GM12872 (cell line): ENCODE data around the gene ACSL6.

Source experiments
- CTCF ChIP-seq: IDR thresholded peaks from 3 replicates; pipeline ENCODE4 v1.5.1; 2011; ENCODE audit warnings: low read depth, mild to moderate bottlenecking, low read length, moderate library complexity; ENCODE audit not compliant: insufficient read depth

ACSL6 gene

GRCh38 chr5:131988601-131989000 is 22.9 kb downstream of the ACSL6 start:
- no peak for TF ChIP-seq CTCF

GRCh38 chr5:131987251-131987650 is 24.2 kb downstream of the ACSL6 start:
- no peak for TF ChIP-seq CTCF

- no peak for TF ChIP-seq CTCF
These were observed 25.1 kb downstream of the ACSL6 start for GRCh38 chr5:131986161-131986912.

- no peak for TF ChIP-seq CTCF
These were observed 26.3 kb downstream of the ACSL6 start for GRCh38 chr5:131984956-131985665.

GRCh38 chr5:131983244-131983771 is 28.1 kb downstream of the ACSL6 start:
- no peak for TF ChIP-seq CTCF

GRCh38 chr5:131981516-131981915 is 29.9 kb downstream of the ACSL6 start:
- no peak for TF ChIP-seq CTCF

GRCh38 chr5:131980696-131981095 is 30.8 kb downstream of the ACSL6 start:
- no peak for TF ChIP-seq CTCF
